A673 (cell line): Measurements from ENCODE around the gene SH3RF1. TPM values are rescaled to one million over a fixed set of nuclear protein-coding genes. Genes with fewer than 3 reads are reported as not detected.
A peak's percentile ranks its signal among the peaks of the same experiment; 100 is the strongest.

ENCODE experiments used
- BruUV-seq: library from RNA; stranded (reverse); fragments of 400-500 nt; replicated peaks from 2 replicates; lab custom pipeline; 2021; lab: Mats Ljungman, UMichigan
- CTCF ChIA-PET: fragments of 300-600 bp; sonication (Branson Sonifier 250); formaldehyde crosslinking; loops from one replicate; lab custom pipeline; 2022; ENCODE audit warnings: antibody characterized with exemption; lab: Charles Lee
- POLR2A ChIA-PET: fragments of 300-600 bp; sonication (Branson Sonifier 250); formaldehyde crosslinking; loops from one replicate; lab custom pipeline; 2022; ENCODE audit warnings: antibody characterized with exemption; ENCODE audit not compliant: low non-redundant PET; lab: Charles Lee
- DNase-seq: peaks from one replicate; pipeline ENCODE4 v3.0.0-alpha.2; 2015; ENCODE audit warnings: low spot score
- H3K27ac ChIP-seq: fragments of 200-600 bp; sonication (generic); 2 replicates; pipeline ENCODE4 v1.5.1; 2016; ENCODE audit warnings: mixed run types, low read depth, mild to moderate bottlenecking, mixed read lengths, antibody characterized with exemption, low read length; ENCODE audit not compliant: poor library complexity, severe bottlenecking
- H3K27me3 ChIP-seq: fragments of 200-600 bp; sonication (generic); replicated peaks from 2 replicates; pipeline ENCODE4 v1.6.1; 2017; ENCODE audit warnings: mixed run types, low read depth, mild to moderate bottlenecking, mixed read lengths, antibody characterized with exemption, low read length; ENCODE audit not compliant: insufficient read depth, poor library complexity
- H3K36me3 ChIP-seq: fragments of 200-600 bp; sonication (generic); 2 replicates; pipeline ENCODE4 v1.6.1; 2016; ENCODE audit warnings: mixed run types, mild to moderate bottlenecking, mixed read lengths, antibody characterized with exemption, low read length; ENCODE audit not compliant: insufficient read depth, poor library complexity, severe bottlenecking
- H3K4me1 ChIP-seq: fragments of 200-600 bp; sonication (generic); 2 replicates; pipeline ENCODE4 v1.6.1; 2017; ENCODE audit warnings: mixed run types, mild to moderate bottlenecking, mixed read lengths, antibody characterized with exemption, low read length; ENCODE audit not compliant: insufficient read depth, poor library complexity, severe bottlenecking
- H3K4me3 ChIP-seq: fragments of 200-600 bp; sonication (generic); 2 replicates; pipeline ENCODE4 v1.5.1; 2016; ENCODE audit warnings: low read depth, mixed run types, mild to moderate bottlenecking, mixed read lengths, low read length; ENCODE audit not compliant: poor library complexity, severe bottlenecking
- H3K9me3 ChIP-seq: fragments of 200-600 bp; sonication (generic); 2 replicates; pipeline ENCODE4 v1.6.1; 2016; ENCODE audit warnings: mixed run types, low read depth, mild to moderate bottlenecking, mixed read lengths, antibody characterized with exemption, low read length; ENCODE audit not compliant: poor library complexity, severe bottlenecking
- CTCF ChIP-seq: fragments of 300-800, 200-600 bp; sonication (generic); conservative IDR thresholded peaks from 2 replicates; pipeline ENCODE4 v1.5.1; 2017; ENCODE audit warnings: low read depth, mild to moderate bottlenecking, antibody characterized with exemption, low read length, moderate library complexity, mixed read lengths
- EZH2 ChIP-seq: fragments of 200-600 bp; sonication (generic); IDR thresholded peaks from 2 replicates; pipeline ENCODE4 v1.6.1; 2017; ENCODE audit warnings: borderline replicate concordance, low read depth, mild to moderate bottlenecking, mixed read lengths, antibody characterized with exemption, low read length; ENCODE audit not compliant: poor library complexity, severe bottlenecking
- intact Hi-C: fragments of 100-400 bp; cut with micrococcal nuclease; formaldehyde crosslinking; loops from one replicate; pipeline ENCODE4 v1.10.0; 2022; ENCODE audit not compliant: unreplicated experiment
- total RNA-seq: library from RNA; stranded (reverse); gene quantifications from 2 replicates; pipeline ENCODE4 v1.2.3, GENCODE V29; 2021

Gene SH3RF1
- total RNA-seq, 1 experiment from 2014 or later = 15.3 TPM

- ChIA-PET POLR2A (no interaction called here), CTCF (no interaction called here)
- peaks cover 9% of the 10 kb centered on the region for H3K4me1 ChIP-seq
- no peaks in the 10 kb centered on the region for H3K27me3 ChIP-seq
- peak; percentile 46 for DNase-seq
- no peak overlapping the region for H3K27ac ChIP-seq
- no peak overlapping the region for H3K4me3 ChIP-seq
- no TSS peak for BruUV-seq
- no peaks in the 10 kb centered on the region for H3K36me3 ChIP-seq
- no peaks in the 10 kb centered on the region for H3K9me3 ChIP-seq
- TF ChIP-seq EZH2 (no peak), CTCF (peak; percentile 34; the same call in 1 of the 2 replicates)
- intact Hi-C loops = no loop called here
Observed at GRCh38 chr4:169115897-169116254, 154.9 kb downstream of the SH3RF1 start.

GRCh38 chr4:169115144-169115896 lies 155.4 kb downstream of the SH3RF1 start:
- CTCF ChIA-PET = no interaction called here
- POLR2A ChIA-PET = no interaction called here
- Histone ChIP-seq H3K27me3 (no peaks in the 10 kb centered on the region), H3K4me3 (no peak overlapping the region), H3K27ac (no peak overlapping the region), H3K36me3 (no peaks in the 10 kb centered on the region), H3K9me3 (no peaks in the 10 kb centered on the region), H3K4me1 (peaks cover 8% of the 10 kb centered on the region)
- TF ChIP-seq EZH2 (no peak), CTCF (no peak)
- no TSS peak for BruUV-seq
- DNase-seq = no peak
- intact Hi-C loops = no loop called here

- Histone ChIP-seq H3K4me1 (no peaks in the 10 kb centered on the region), H3K4me3 (no peak overlapping the region), H3K27me3 (no peaks in the 10 kb centered on the region), H3K27ac (no peak overlapping the region), H3K9me3 (no peaks in the 10 kb centered on the region), H3K36me3 (no peaks in the 10 kb centered on the region)
- DNase-seq = no peak
- ChIA-PET POLR2A (interaction anchor here (0.7 kb wide), 1 partner anchor 572 kb away, joined by 4 read pairs; no protein-coding TSS in a partner anchor), CTCF (no interaction called here)
- BruUV-seq = no TSS peak
- TF ChIP-seq EZH2 (no peak), CTCF (no peak)
- intact Hi-C loops = no loop called here
Observed at GRCh38 chr4:169114341-169114974, 156.3 kb downstream of the SH3RF1 start.
